Smooth muscle cell of the brain vasculature (primary cell): Measurements from ENCODE around the gene KLRG1.

Experiments
- DNase-seq: peaks from one replicate; pipeline ENCODE4 v3.0.0-alpha.2; 2012; ENCODE audit warnings: low read depth, low spot score

Gene KLRG1

GRCh38 chr12:8985213-8985754 lies 4.1 kb upstream of the KLRG1 start:
- no peak for DNase-seq

- no peak for DNase-seq
These were observed 2.2 kb upstream of the KLRG1 start for GRCh38 chr12:8987163-8987562.

GRCh38 chr12:8987685-8988084 lies 1.7 kb upstream of the KLRG1 start:
- DNase-seq = no peak

- no peak for DNase-seq
These were observed 2.3 kb downstream of the KLRG1 start for GRCh38 chr12:8991371-8992345.

- no peak for DNase-seq
These were observed 4.5 kb downstream of the KLRG1 start for GRCh38 chr12:8993827-8994226.

GRCh38 chr12:8995021-8995775 lies 5.9 kb downstream of the KLRG1 start:
- DNase-seq = no peak

GRCh38 chr12:8996682-8997405 lies 7.5 kb downstream of the KLRG1 start:
- no peak for DNase-seq

- DNase-seq = no peak
These were observed 11.9 kb downstream of the KLRG1 start for GRCh38 chr12:9001233-9001632.

- DNase-seq = no peak
These were observed 13.0 kb downstream of the KLRG1 start for GRCh38 chr12:9002335-9002734.

GRCh38 chr12:9022592-9022991 lies 33.2 kb downstream of the KLRG1 start:
- no peak for DNase-seq

- DNase-seq = no peak
These were observed 35.2 kb downstream of the KLRG1 start for GRCh38 chr12:9024512-9024911.

GRCh38 chr12:9027161-9028059 lies 38.1 kb downstream of the KLRG1 start:
- DNase-seq = no peak

GRCh38 chr12:9030776-9031175 lies 41.4 kb downstream of the KLRG1 start:
- no peak for DNase-seq

- DNase-seq = no peak
These were observed 43.0 kb downstream of the KLRG1 start for GRCh38 chr12:9032202-9032964.

- DNase-seq = no peak
These were observed 44.0 kb downstream of the KLRG1 start for GRCh38 chr12:9033265-9033887.

GRCh38 chr12:9034095-9034494 lies 44.7 kb downstream of the KLRG1 start:
- no peak for DNase-seq

GRCh38 chr12:9036227-9036626 lies 46.9 kb downstream of the KLRG1 start:
- no peak for DNase-seq

- no peak for DNase-seq
These were observed 48.1 kb downstream of the KLRG1 start for GRCh38 chr12:9037431-9037830.

- peak; percentile 7 for DNase-seq
These were observed 50.1 kb downstream of the KLRG1 start for GRCh38 chr12:9039397-9039977.
